Measurements from ENCODE around the gene LIX1.
"Not testable (repeated sequence)": the region's sequence is repeated elsewhere in the genome, so short reads cannot be mapped to it uniquely, and the experiment has no call there.

The LIX1 gene

DNA sequence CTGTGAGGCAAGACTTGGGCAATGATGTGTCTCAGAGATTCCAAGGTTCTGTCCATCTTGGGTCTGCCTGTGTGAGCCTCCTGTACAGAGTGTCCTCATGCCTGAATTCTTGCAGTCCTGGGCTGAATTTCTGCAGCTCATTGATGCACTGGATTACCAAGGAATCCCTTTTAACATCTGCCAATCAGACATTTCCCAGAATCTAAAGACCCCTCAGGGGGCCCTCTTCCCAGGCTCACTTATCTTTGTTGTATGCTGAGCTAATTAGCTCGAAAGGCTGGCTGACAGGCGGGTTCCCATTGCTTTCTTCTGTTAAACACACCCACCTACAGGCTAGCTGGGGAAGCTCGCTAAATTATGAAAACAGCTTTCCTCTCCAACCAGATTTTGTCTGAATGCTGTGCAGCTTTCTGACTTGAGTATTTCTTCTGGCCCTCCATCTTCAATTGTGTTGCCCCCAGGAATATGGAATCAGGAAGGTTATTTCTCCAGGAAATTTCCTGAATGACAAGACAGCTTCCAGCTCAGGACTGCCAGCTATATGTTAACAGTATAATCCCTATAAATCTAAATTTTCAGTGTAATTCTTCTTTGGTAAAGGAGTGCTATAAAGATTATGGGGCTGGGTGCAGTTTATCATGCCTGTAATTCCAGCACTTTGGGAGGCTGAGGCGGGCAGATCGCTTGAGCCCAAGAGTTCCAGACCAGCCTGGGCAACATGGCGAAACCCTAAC lies at the start of gene LIX1:
Gene LIX1, minus strand, starts transcription at position 91 of the 734 bp plus-strand sequence. Its CDS starts 35 bp downstream, at position 56.
- peak in 1 of 4 experiments; percentile 4 for DNase-seq

DNA sequence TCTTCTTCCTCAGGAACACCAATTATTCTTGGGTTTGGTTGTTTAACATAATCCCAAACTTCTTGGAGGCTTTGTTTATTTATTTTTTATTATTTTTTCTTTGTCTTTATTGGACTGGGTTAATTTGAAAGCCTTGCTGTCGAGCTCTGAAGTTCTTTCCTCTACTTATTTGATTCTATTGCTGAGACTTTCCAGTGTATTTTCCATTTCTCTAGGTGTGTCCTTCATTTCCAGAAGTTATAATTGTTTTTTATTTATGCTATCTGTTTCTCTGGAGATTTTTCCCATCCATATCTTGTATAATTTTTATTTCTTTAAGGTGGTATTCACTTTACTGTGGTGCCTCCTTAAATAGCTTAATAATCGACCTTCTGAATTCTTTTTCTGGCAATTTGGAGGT lies 49.5 kb upstream of the LIX1 start:
- no peak for DNase-seq

DNA sequence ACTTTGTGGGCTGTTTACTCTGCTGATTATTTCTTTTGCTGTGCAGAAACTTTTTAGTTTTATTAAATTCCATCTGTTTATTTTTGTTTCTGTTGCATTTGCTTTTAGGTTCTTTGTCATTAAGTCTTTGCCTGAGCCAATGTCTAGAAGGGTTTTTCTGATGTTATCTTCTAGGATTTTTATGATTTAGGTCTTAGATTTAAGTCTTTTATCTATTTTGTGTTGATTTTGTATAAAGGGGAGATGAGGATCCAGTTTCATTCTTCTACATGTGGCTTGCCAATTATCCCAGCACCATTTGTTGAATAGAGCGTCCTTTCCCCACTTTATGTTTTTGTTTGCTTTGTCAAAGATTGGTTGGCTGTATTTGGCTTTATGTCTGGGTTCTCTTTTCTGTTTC lies 47.1 kb upstream of the LIX1 start:
- DNase-seq = not testable (repeated sequence)

DNA sequence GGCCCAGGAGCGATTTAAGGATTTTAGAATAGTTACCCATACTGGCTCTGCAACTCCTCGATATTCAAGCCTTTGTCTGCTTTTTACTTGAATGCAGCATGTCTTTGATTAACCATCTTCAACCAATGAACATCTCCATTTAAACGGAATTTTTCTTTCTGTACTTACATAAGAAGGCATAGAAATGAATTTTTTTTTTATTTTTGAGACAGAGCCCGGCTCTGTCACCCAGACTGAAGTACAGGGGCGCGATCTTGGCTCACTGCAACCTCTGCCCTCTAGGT lies 41.5 kb upstream of the LIX1 start:
- no peak for DNase-seq

DNA sequence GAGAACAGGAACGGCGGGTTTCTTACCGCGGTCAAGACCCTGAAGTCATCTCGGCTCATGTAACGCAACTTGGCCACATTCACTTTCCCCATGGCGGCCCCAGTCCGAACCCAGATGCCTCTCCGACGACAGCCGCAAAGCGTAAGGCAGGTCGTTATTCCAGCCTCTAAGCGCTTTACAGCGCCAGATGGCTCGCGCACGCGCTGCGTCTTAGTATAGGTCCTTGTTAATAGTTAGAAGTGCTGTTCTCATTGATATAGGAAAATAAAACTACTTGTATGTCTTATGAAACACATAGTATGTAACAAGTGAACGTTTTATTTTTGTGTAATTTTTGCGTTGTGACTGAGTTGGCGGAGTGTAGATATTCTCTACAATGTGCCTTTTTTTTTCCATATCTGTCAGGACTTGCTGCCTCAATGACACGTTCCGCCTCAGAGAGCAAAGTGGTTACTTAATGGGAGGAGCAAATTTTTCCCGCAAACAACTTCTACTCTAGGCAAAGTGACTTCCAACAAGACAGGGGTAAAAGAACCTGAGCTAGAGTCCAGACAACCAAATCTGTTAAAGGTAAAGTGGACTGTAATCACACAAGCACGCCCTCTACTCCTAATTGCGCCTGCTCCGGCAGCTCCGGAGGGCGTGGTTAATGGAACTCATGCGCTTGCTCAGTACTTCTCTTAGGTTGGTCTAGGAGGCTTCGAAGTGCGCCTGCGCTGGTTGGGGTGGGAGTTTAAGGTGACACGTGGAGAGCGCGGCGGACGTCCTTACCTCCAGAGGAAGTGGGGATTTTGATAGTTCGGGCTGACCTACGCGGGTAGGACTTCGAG lies 40.9 kb upstream of the LIX1 start, which contains the start of gene RIOK2:
Gene RIOK2, minus strand, starts transcription at position 148 of the 830 bp plus-strand sequence. Its CDS starts 56 bp downstream, at position 92.
- peak; percentile 68 to 83 (median 78) for DNase-seq

DNA sequence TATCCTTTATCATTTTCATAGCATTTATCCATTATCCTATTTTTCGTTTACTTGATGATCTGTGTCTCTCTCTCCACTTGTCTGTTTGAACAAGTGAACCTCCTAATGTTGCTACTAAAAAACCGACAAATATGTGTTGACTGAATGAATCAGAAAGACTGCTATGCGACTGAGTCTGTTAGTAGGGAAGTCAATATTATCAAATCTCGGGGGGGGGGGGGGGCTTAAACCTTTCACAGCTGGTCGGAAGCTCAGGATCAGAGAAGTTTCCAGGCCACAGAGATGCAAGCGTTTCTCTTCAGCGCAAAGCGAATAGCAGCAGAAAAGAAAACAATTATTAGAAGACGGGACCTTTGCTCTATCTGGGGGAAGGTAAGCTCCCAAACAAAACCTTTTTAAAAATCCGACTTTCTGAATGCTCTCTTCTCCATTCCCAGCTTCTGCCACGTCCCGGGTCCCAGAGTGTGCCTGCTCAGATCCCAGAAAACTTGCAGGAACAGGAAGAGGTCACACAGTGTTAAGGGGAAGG lies 40.2 kb upstream of the LIX1 start:
- DNase-seq = no peak

DNA sequence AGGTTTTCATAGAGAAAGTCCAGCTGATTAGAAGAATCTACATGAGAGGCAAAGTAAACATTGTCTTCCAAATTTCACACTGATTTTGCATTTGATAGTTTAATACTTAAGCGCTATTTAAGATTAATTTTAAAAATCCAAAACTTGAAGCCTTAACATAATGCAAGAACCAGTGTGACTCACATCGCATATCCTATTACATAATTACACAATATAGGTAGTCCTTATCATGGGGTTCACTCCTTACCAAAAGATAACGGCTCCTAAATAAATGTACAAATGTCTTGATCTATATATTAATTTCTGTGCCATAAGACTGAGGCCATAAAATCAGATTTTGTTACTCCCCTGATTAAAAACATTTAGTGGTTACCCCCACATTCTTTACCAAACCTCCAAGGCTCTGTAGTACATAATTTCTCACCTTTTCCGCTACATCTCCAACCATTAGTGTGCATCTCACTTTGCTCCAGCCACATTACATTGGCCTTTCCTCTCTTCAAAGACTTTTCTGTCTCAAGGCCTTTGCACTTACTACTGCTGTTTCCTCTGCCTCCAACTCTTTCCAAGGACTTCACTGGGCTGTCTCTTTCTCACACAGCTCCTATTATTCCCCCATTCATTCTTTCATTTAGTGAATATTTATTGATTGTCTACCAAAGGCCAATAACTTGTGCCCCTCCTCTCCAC lies 39.6 kb upstream of the LIX1 start:
- no peak for DNase-seq

DNA sequence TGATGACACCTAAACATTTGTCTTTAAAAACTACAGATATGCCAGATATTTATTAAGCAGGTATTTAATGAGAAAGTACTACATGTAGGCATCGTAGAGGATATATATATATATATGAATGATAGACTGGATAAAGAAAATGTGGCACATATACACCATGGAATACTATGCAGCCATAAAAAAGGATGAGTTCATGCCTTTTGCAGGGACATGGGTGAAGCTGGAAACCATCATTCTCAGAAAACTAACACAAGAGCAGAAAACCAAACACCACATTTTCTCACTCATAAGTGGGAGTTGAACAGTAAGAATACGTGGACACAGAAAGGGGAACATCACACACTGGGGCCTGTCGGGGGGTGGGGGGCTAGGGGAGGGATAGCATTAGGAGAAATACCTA lies 37.0 kb upstream of the LIX1 start:
- DNase-seq = not testable (repeated sequence)

DNA sequence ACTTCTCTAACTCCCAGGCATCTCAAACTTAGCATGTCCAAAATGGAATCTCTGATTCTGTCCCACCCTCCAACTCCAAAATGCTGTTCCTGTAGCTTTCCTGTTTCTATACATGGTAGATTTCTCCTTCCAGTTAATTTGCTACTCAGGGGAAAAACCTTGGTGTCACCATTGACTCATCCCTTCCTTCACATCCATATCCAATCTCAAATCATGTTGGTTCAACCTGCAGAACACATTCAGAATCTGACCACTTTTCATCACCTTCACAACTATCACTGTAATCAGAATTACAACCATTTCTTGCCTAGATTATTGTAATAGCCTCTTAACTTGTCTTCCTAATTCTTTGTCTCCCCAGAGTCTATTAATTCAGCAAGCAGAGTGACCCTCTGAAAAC lies 29.8 kb upstream of the LIX1 start:
- no peak for DNase-seq

DNA sequence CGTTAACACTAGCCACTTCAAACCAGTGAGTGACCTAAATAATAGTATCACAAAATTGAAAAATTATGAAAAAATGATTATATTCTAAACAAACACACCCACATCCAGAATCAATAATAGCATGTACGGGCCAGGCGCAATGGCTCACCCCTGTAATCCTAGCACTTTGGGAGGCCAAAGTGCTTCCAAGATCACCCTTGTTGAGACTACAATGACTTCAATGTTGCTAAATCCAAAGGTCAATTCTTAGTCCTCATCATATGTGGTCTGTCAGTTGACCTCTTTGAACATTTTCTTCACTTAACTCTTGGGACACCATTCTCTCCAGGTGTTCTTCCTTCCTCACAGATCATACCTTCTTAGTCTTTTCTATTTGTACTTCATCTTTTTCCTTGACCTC lies 29.3 kb upstream of the LIX1 start:
- no peak for DNase-seq

DNA sequence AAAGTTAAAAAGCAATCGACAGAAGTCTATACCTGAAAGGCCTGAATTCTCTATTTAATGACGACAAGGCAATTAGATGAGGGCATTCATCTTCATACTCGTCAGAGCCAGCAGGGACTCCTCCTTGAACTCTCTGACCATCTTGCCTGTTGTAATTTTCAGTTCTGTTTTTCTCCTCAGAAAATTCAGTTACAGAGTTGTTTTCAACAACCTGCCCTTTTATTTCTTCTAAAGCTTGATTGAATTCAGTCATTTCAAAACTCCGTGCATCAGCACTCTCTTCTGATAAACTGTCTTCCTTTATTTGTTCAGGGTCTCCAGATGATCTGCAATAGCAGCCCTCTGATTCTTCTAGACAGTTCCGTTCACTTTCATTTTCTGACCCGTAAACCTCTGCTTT lies 25.0 kb upstream of the LIX1 start:
- DNase-seq = no peak

DNA sequence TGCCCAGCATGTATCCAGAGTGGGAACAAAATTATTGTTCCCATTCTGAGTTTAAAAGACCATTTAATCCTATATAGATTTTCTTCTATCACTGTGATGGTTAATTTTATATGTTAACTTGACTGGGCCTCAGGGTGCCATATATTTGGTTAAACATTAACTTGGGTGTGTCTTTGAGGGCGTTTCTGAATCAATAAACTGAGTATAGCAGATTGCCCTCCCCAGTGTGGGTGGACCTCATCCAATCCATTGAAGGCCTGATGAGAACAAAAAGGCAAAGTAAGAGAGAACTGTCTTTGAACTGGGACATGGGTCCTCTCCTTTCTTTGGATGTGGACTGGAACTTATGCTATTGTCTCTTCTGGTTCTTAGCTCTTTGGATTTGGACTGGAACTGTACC lies 23.3 kb upstream of the LIX1 start:
- no peak for DNase-seq

DNA sequence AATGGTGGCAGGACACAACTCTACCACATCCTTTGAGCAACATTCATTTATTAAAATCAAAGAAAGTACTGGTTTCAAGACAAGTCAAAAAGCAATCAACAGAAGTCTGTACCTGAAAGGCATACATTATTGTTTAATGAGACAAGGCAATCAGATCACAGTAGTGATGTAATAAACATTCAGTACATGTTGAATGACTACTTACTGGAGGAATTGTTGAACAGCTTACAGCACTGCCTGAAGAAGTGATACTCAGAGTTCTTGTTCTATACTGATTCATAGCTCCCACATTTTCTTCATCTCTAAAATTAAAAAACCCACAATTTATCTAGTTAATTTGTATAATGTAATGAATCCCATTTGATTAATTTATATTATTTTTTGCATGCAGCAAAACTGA lies 22.4 kb upstream of the LIX1 start:
- no peak for DNase-seq

DNA sequence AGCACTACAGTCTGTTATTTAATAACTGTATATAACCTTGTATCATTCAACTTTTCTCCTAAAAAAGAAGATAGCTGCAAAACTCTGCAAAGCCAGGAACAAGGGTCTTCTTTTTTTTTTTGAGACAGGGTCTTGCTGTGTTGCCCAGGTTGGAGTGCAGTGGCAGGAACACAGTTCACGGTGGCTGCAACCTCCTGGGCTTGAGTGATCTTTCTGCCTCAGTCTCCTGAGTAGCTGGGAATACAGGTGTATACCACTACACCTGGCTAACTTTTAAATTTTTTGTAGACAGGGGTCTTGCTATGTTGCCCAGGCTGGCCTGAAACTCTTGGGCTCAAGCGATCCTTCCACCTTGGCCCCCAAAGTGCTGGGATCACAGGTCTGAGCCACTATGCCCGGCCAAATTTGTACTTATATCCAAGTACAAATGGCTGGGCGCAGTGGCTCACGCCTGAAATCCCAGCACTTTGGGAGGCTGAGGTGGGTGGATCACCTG lies 21.4 kb upstream of the LIX1 start:
- DNase-seq = no peak

DNA sequence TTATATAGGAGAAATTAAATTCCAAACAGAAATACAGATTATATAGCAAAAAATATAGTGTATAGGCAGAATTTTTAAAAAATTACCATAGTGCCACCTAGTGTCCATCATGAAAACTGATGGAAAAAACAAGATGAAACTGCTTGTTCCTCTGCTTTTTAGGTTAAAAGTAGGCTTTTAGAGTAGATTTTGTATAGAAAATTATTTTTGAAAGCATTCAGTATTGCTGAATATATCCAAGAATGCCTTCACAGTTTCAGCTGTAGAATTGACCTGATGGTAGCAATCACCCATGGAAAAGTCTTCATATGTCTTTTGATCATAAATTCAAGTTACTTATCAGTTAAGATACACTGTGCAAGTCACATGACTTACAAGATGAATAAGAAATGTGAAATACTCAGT lies 21.0 kb upstream of the LIX1 start:
- no peak for DNase-seq

DNA sequence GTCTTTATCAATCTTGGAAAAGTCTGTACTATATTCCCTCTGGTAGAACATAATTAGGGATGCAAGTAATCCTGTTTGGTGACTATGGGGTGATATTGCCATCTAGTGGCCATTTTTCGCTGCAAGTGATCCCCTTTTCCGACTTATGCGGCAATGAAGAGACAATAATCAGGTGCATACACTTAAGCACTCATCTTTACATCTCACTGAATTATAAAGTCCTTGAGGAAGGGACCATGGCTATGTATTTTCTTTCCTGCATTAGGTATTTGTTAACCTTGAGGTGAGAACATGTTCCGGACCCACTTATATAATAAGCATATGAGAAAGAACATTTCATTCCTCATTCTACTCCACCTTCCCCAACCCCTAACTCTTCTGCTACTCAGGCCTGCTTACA lies 19.6 kb upstream of the LIX1 start:
- DNase-seq = no peak

DNA sequence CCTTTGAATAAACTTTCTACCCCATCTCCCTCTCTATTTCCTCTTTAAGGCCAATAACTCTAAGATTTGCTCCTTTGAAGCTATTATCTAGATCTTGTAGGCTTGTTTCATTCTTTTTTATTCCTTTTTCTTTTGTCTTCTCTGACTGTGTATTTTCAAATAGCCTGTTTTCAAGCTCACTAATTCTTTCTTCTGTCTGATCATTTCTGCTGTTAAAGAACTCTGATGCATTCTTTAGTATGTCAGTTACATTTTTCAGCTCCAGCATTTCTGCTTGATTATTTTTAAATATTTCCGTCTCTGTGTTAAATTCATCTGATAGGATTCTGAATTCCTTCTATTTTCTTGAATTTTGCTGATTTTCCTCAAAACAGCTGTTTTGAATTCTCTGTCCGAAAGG lies 15.3 kb upstream of the LIX1 start:
- DNase-seq = no peak

DNA sequence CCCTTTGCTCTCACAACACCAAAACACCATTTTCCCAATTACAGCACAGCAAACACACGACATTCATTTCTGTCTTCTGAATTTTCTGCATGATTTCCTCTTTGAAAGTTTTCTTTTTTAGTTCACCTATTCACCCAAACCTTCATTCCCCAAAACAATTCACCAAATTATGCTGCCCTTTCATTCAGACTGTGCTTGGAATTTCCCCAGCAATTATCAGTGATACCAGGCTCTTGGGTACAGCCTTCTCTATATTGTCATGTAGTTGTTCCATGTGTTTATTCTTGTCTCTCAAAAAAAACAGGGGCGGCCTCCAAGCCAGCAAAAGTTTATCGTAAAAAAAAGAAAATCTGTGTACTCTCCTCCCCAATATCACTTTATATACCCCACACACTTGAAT lies 9.0 kb upstream of the LIX1 start:
- no peak for DNase-seq

DNA sequence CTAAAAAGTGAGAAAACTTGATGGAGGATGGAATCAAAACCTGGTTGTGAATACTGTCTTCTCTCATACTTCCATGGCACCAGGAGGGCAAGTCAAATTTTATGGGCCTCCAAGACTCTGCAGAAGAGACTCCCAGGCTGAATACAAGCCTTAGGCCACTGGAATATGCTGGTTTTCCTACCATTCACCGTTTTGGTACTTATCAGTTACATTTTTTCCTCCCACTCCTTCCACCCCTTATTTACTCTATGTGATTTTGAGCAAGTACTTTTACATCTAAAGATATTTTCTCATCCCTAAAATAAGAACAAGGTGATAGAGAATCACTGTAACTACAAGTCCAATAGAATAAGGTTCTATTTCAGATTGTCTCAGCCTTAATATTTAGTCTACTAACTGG lies 8.0 kb upstream of the LIX1 start:
- DNase-seq = no peak

DNA sequence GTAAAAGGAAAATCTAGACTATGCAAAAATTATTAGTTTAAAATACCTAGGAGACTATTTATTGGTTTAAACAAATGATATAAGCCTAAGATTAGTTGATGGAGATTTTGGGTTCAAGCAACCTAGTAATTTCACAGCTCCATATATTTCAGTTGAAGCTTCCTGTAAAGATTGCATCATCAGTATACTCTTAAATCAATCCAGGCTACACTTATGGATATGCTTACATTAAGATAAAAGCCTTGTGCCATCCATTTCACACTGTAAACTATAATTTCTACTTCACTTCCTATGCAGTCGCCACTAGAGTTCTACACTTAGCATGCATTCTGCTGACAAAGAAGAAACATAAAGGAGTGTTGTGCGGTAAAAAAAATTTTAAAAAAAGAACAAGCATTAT lies 7.3 kb upstream of the LIX1 start:
- DNase-seq = no peak

DNA sequence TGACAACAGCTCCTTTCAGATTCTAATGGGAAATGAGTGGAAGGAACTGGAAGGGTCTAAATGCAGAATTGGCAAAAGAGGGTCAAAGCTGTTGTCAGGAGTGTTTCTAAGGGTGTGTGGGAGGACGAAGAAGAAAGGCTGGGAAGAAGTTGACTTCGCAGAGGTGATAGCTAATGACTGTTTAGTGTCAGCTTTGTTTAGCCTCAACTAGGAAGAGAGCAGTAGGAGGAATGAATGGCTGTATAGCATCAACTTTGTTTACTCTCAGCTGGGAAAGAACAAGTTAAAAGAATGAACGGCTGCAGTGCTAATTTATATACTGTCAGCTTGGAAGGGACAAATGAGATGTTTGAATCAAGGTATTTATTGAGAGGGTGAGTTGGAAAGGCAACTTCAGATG lies 5.9 kb upstream of the LIX1 start:
- DNase-seq = no peak

DNA sequence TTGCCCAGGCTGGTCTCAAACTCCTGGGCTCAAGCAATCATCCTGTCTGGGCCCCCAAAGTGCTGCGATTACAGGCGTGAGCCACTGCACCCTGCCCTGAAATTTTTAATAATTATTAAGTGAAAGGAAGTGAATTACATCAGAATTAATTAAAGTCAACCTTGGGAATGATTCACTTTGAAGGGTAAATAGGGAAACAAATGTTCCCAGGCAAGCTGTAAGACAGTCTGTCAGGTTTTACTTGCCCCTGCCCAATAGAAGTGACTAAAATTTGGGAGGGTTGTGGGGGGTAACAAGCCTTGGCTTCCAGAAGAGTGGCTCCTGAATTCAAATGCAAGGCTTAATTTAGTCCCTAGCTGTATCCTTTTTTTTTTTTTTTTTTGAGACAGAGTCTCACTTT lies 1.3 kb upstream of the LIX1 start:
- DNase-seq = no peak

DNA sequence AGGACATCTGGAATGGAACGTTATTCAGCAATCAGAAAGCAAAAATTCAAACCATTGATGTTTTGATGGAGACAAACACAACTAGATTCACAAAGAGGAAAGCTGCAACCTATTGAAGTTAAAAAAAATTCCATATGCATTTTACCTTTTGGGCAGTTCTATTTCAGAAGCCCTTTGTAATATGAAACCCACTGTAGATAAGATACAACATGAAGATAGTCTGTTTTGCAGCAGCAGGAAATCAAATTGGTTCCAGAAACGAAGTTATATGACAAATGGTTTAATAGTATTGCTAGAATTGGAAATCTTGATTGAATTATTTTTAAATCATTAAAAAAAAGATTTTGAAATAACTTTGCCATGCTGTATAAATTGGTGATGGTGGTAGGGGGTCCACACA lies 872 bp downstream of the LIX1 start:
- no peak for DNase-seq

DNA sequence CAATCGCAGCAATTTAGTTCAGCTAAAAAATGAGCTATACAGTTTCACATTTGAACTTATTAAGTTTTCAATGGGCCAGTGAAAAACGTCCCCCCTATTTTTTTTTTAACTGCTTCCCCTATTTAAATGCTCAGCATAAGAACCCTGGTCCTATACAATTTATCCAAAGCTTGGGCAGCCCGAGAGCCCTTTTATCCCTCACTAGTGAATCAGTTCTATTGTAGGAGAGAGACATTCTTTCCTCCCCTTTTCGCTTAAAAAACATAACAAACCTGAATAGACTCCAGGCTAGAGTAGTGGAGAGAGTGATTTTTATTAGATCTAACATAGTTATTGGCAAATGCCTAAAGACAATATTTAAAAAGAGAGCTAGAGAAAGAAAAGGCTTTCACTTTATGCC lies 1.4 kb downstream of the LIX1 start:
- DNase-seq = no peak
